ENCODE results near the gene FBRS. TPM values are rescaled to one million over a fixed set of nuclear protein-coding genes. Genes with fewer than 3 reads are reported as not detected.

The FBRS gene
- total and polyA plus RNA-seq, 10 of the 15 experiments (the other 5 are each of a cell fraction or from before 2014, with no cell fraction given) = 0.45 to 87.6 (median 14.6) TPM

DNA sequence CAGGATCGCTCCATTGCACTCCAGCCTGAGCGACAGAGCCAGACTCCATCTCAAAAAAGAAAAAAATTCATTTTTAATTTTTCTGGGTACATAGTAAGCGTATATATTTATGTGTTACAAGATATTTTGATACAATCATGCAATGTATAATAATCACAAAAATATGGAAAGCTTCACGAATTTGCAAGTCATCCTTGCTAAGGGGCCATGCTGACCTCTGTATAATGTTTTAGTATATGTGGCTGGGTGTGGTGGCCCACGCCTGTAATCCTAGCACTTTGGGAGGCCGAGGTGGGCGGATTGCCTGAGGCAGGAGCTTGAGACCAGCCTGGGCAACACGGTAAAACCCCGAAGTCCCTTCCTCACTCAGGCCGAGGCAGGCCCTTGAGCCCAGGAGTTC lies 16.9 kb downstream of the FBRS start (continued):
- TF ChIP-seq SMC3 (IDR thresholded peaks at IDR 0.05; ENCODE audit: borderline replicate concordance, low read length) = no peak
- no peak for TF ChIP-seq HDAC2 (IDR thresholded peaks at IDR 0.05)
- TF ChIP-seq CUX1 (IDR thresholded peaks at IDR 0.05; ENCODE audit: insufficient replicate concordance, low read depth, low read length) = no peak
- TF ChIP-seq CREM (IDR thresholded peaks at IDR 0.05; ENCODE audit: low read depth) = no peak
- TF ChIP-seq EED (IDR thresholded peaks at IDR 0.05; ENCODE audit: low read depth) = no peak
- no peak for TF ChIP-seq ATF7 (IDR thresholded peaks at IDR 0.05; ENCODE audit: low read depth)
- no peak for TF ChIP-seq EP300 (IDR thresholded peaks at IDR 0.05; ENCODE audit: borderline replicate concordance in 1 of 2, control insufficient read depth in 1 of 2, low read depth in 2 of 2, low read length in 2 of 2)
- no peak for TF ChIP-seq MAX (IDR thresholded peaks at IDR 0.05; ENCODE audit: low read depth, low read length)
